Measurements from ENCODE around the gene RND2.

RND2 gene

DNA sequence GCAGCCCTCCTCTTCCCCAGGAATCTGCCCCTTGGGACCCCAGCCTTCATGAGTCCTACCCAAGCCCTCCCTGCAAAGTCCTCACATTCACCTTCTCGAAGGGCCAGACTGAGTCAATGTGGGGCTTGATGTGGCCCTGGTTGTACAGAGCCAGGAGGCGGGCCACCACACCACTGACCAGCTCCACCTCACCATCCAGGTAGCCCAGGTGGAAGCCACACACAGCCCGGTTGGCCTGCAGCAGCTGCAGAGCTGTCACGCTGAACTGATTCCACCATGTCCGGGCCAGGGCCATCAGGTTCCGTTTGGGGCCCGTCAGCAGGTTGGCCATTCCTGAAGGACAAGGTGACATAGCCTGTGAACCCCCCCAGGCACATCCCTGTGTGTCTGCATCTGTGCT is 8.8 kb upstream of the RND2 start:
- TF ChIP-seq, protein P1, sequence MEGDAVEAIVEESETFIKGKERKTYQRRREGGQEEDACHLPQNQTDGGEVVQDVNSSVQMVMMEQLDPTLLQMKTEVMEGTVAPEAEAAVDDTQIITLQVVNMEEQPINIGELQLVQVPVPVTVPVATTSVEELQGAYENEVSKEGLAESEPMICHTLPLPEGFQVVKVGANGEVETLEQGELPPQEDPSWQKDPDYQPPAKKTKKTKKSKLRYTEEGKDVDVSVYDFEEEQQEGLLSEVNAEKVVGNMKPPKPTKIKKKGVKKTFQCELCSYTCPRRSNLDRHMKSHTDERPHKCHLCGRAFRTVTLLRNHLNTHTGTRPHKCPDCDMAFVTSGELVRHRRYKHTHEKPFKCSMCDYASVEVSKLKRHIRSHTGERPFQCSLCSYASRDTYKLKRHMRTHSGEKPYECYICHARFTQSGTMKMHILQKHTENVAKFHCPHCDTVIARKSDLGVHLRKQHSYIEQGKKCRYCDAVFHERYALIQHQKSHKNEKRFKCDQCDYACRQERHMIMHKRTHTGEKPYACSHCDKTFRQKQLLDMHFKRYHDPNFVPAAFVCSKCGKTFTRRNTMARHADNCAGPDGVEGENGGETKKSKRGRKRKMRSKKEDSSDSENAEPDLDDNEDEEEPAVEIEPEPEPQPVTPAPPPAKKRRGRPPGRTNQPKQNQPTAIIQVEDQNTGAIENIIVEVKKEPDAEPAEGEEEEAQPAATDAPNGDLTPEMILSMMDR (IDR thresholded peaks at IDR 0.05; ENCODE audit: control insufficient read depth, extremely low read depth, insufficient read depth): no peak
- no peak for DNase-seq (ENCODE audit: low read depth)
- H3K4me3 ChIP-seq (ENCODE audit: low read depth, low read length): no peak overlapping the region

DNA sequence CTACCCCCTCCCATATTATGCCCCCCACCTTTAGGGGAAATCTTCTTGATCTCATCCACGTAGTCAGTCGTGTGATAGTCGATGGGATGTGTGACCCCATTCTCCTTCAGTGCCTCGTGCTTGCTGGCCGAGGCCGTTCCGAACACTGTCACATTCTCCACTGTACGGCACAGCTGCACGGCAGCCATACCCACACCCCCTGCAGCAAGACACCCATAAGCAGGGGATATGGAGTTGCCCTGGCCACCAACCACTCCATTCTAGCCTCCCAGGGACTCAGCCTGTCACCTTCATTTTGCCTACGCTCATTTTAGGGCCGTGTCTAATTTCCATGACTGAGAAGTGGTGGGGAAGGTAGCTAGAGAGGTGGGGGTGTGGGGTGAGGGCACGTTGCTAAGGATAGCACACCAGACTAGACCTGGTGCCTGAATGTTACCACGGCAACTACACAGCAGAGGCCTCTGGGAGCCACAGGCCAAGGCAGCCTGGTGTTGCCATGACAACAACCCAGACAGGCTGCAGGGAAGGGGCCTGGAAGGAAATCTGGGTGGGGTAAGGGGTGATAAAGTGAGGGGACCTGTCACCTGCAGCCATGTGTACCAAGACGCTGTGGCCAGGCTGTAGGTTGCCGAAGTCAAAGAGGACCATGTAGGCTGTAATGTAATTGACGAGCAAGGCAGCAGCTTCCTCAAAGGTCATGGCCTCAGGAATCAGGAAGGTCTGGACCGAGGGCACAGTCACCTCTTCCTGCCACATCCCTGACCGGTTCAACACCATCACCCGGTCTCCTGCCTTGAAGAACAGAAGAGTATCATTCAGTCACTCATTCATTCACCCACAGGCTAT is 6.8 kb upstream of the RND2 start:
- TF ChIP-seq, protein P1 (IDR thresholded peaks at IDR 0.05; ENCODE audit: control insufficient read depth, extremely low read depth, insufficient read depth): no peak
- DNase-seq (ENCODE audit: low read depth): no peak
- no peak overlapping the region for H3K4me3 ChIP-seq (ENCODE audit: low read depth, low read length)

DNA sequence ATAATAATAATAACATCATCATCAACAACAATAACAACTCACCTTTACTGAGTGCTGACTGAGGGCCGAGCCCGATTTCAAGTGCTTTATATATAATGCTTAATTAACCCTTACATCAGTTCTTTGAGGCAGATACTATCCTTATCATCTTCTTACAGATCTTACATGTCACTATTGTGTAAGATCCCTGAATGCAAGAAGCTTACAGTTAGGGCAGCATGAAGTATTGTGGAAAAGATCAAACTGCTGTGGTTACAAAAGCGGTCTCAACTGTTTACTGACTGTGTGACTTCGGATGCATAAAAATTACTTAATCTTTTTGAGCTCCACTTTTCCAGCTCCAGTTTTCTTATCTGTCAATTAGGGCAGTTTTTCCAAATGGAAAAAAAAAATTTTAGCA is 6.1 kb upstream of the RND2 start:
- TF ChIP-seq, protein P1 (IDR thresholded peaks at IDR 0.05; ENCODE audit: control insufficient read depth, extremely low read depth, insufficient read depth): no peak
- DNase-seq (ENCODE audit: low read depth): no peak
- H3K4me3 ChIP-seq (ENCODE audit: low read depth, low read length): no peak overlapping the region

DNA sequence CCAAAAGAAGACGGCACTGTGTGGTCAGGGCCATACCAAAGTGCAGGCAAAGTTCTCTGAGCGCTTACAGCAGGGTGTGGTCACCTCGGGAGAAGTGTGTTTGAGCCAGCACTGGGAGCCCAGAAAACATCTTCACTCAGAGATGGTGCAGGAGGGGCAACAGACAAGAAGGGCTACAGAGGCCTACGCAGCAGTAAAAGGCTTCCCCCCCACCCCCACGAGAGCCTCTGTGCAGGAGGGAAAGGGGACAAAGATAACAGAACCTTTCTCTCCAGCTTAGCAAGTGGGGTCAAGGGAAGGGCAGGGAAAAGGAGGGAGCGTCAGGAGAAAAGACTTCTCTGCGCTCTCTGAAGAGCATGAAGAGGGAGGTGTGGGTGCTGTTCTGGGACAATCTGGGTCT is 5.6 kb upstream of the RND2 start:
- TF ChIP-seq, protein P1 (IDR thresholded peaks at IDR 0.05; ENCODE audit: control insufficient read depth, extremely low read depth, insufficient read depth): no peak
- no peak overlapping the region for H3K4me3 ChIP-seq (ENCODE audit: low read depth, low read length)
- no peak for DNase-seq (ENCODE audit: low read depth)

DNA sequence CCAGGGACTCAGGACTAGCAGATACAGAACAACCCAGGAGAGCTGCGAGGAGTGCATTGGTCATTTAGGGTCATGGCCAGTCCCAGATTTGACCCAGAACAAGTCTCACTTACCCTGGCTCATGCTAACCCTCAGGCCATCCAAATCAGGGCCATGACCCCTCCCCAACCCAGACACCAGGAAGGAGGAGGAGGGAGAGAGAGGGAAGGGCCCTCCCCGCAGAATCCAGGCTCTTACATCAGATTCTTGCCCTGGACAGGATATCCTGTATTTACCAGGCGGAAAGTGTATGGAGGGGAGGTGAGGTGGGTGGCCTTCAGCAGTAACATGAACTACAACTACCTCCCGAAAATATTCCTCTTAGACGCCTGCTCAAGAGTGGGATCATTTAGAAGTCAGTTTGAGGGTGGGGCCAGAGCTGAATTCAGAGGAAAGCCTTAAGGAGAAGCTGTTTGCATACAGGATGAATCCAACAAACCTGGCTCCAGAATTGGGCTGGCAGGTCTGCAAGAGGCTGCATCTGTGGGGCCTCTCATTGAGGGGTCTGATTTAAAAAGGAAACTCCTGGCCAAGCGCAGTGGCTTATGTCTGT is 4.9 kb upstream of the RND2 start:
- no peak overlapping the region for H3K4me3 ChIP-seq (ENCODE audit: low read depth, low read length)
- TF ChIP-seq, protein P1 (IDR thresholded peaks at IDR 0.05; ENCODE audit: control insufficient read depth, extremely low read depth, insufficient read depth): no peak
- DNase-seq (ENCODE audit: low read depth): no peak

DNA sequence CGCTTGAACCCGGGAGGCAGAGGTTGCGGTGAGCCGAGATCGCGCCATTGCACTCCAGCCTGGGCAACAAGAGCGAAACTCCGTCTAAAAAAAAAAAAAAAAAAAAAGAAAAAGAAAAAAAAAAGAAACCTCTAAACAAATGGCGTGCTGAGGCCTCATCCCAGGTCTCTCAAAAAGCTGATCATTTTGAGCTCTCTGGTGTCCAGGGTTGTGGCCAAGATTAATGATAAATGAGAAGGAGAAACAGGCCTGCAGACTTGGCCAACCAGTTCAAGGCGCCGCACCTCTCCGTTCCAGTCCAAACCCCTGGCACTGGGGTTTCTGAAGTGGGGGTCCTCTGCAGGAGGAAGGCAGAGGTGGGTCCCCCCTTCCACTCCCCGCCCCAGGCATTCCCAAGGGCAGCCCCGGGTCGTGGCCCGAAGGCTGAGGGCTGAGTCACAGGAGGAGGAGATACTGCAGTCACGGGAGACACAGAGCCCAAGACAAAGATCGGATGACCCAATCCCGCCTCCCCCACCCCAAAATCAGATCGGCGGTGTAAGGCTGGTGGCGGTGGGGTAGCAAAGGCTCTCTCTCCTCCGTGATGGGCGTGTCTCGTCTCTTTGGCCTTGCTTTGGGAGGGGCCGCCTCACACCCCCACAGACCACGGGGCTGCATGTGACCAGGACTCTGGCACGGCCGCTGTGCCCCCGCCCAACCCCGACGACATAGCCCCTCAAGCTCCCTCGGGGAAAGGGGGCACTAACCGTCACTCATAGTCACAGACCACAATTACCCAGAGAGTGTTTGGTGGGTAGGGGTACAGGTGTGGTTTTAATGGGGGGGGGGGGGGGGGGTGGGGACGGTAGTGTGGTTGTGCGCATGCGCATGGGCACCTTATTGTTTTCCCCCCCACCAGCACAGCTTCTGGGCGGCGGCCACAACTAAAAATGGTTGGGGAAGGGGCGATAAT is 4.0 kb upstream of the RND2 start:
- TF ChIP-seq, protein P1 (IDR thresholded peaks at IDR 0.05; ENCODE audit: control insufficient read depth, extremely low read depth, insufficient read depth): no peak
- DNase-seq (ENCODE audit: low read depth): no peak
- H3K4me3 ChIP-seq (ENCODE audit: low read depth, low read length): peak overlapping the region; percentile 93

Data from LNCaP clone FGC (cell line).